Measurements from ENCODE around the gene RHD. TPM values are rescaled to one million over a fixed set of nuclear protein-coding genes. Genes with fewer than 3 reads are reported as not detected.
"Not testable (repeated sequence)": the region's sequence is repeated elsewhere in the genome, so short reads cannot be mapped to it uniquely, and the experiment has no call there.

Gene RHD
- total and polyA plus RNA-seq, 7 experiments from 2014 or later = 0.15 to 0.28 (median 0.27) TPM; not detected in 3

DNA sequence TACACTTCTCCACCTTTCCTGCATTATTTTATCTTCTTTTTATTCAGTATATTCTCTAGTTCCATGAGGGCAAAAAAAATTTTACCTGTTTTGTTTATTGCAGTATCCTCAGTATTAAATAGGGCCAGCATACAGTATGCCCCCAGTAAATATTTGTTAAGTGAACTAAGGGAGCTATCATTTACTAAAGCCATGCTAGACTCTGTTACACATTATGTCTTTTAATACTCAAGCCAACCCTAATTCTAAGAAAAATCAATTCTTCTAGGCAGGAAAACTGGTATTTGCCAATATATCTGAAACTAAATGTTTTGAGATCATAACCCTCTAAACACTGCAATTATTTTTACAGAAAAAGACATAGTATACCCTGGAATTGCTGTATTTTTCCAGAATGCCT, 84.1 kb downstream of the RHD start:
- H3K4me3 Mint-ChIP-seq = peak overlapping the region in 4 of 10 donors; percentile 16 to 72 (median 36)
- intact Hi-C loops (cut with micrococcal nuclease) = no loop called here
- peaks cover 17 to 47% (median 23%) of the 10 kb centered on the region in 7 donors for H3K4me1 Mint-ChIP-seq
- peak overlapping the region; percentile 1 to 93 (median 79) for H3K27ac Mint-ChIP-seq
- H3K27me3 ChIP-seq (ENCODE audit: control insufficient read depth in 2 of 2, insufficient read depth in 2 of 2, low read length in 2 of 2) = no peaks in the 10 kb centered on the region
- H3K4me3 ChIP-seq (ENCODE audit: low read length) = no peak overlapping the region
- ChIA-PET POLR2A (no interaction called here), CTCF (interaction anchor here (0.6 to 0.7 kb wide), 2 partner anchors 164 to 418 kb away, joined by 3 read pairs; no protein-coding TSS in a partner anchor)
- peaks cover 0 to 38% (median 22%) of the 10 kb centered on the region in 5 donors for H3K36me3 Mint-ChIP-seq
- no peak for DNase-seq
- H3K27ac ChIP-seq (ENCODE audit: low read depth, low read length) = peak overlapping the region; percentile 41
- H3K4me1 ChIP-seq (ENCODE audit: control insufficient read depth in 2 of 2, insufficient read depth in 2 of 2, low read length in 2 of 2) = peaks cover 6 to 13% of the 10 kb centered on the region in 2 donors
- H3K9me3 Mint-ChIP-seq = no peaks in the 10 kb centered on the region
- H3K9me3 ChIP-seq (ENCODE audit: control insufficient read depth in 2 of 3, low read length in 3 of 3) = no peaks in the 10 kb centered on the region
- H3K36me3 ChIP-seq (ENCODE audit: control insufficient read depth in 2 of 3, insufficient read depth in 3 of 3, low read length in 3 of 3) = peaks cover 5 to 78% (median 29%) of the 10 kb centered on the region in 3 experiments
- no peaks in the 10 kb centered on the region for H3K27me3 Mint-ChIP-seq
- no peak for ATAC-seq

GRCh38 chr1:25356848-25357247, 84.5 kb downstream of the RHD start:
- Mint-ChIP-seq H3K27me3 (no peaks in the 10 kb centered on the region), H3K9me3 (no peaks in the 10 kb centered on the region), H3K36me3 (peaks cover 2 to 36% (median 25%) of the 10 kb centered on the region in 5 donors), H3K4me3 (peak overlapping the region in 5 of 10 donors; percentile 28 to 70 (median 51)), H3K27ac (peak overlapping the region; percentile 46 to 94 (median 78)), H3K4me1 (peaks cover 17 to 48% (median 24%) of the 10 kb centered on the region in 7 donors)
- Histone ChIP-seq H3K9me3 (ENCODE audit: control insufficient read depth in 2 of 3, low read length in 3 of 3) (no peaks in the 10 kb centered on the region), H3K27ac (ENCODE audit: low read depth, low read length) (peak overlapping the region; percentile 56), H3K36me3 (ENCODE audit: control insufficient read depth in 2 of 3, insufficient read depth in 3 of 3, low read length in 3 of 3) (peaks cover 5 to 78% (median 29%) of the 10 kb centered on the region in 3 experiments), H3K4me1 (ENCODE audit: control insufficient read depth in 2 of 2, insufficient read depth in 2 of 2, low read length in 2 of 2) (peaks cover 6 to 13% of the 10 kb centered on the region in 2 donors), H3K4me3 (ENCODE audit: low read length) (no peak overlapping the region), H3K27me3 (ENCODE audit: control insufficient read depth in 2 of 2, insufficient read depth in 2 of 2, low read length in 2 of 2) (no peaks in the 10 kb centered on the region)
- DNase-seq (no peak), ATAC-seq (peak; percentile 22)
- ChIA-PET POLR2A (interaction anchor here (0.5 kb wide), 1 partner anchor 128 kb away, joined by 3 read pairs; no protein-coding TSS in a partner anchor), CTCF (interaction anchor here (0.6 to 0.7 kb wide), 2 partner anchors 164 to 418 kb away, joined by 3 read pairs; no protein-coding TSS in a partner anchor)
- intact Hi-C loops (cut with micrococcal nuclease) = no loop called here

- Mint-ChIP-seq H3K4me1 (peaks cover 11 to 33% (median 16%) of the 10 kb centered on the region in 7 donors), H3K9me3 (no peaks in the 10 kb centered on the region), H3K36me3 (peaks cover 4 to 29% (median 22%) of the 10 kb centered on the region in 5 donors), H3K27ac (peak overlapping the region in 6 of 9 donors; percentile 30 to 76 (median 62)), H3K27me3 (no peaks in the 10 kb centered on the region), H3K4me3 (no peak overlapping the region)
- intact Hi-C loops (cut with micrococcal nuclease) = no loop called here
- Histone ChIP-seq H3K36me3 (ENCODE audit: control insufficient read depth in 2 of 3, insufficient read depth in 3 of 3, low read length in 3 of 3) (peaks cover 3 to 50% (median 19%) of the 10 kb centered on the region in 3 experiments), H3K27ac (ENCODE audit: low read depth, low read length) (no peak overlapping the region), H3K27me3 (ENCODE audit: control insufficient read depth in 2 of 2, insufficient read depth in 2 of 2, low read length in 2 of 2) (no peaks in the 10 kb centered on the region), H3K4me1 (ENCODE audit: control insufficient read depth in 2 of 2, insufficient read depth in 2 of 2, low read length in 2 of 2) (peaks cover 5 to 6% of the 10 kb centered on the region in 2 donors), H3K4me3 (ENCODE audit: low read length) (no peak overlapping the region), H3K9me3 (ENCODE audit: control insufficient read depth in 2 of 3, low read length in 3 of 3) (no peaks in the 10 kb centered on the region)
- ChIA-PET POLR2A (interaction anchor here (0.8 kb wide), 1 partner anchor 343 kb away, joined by 3 read pairs; no protein-coding TSS in a partner anchor), CTCF (no interaction called here)
- no peak for DNase-seq
- ATAC-seq = no peak
Measured at GRCh38 chr1:25360596-25361581, 88.6 kb downstream of the RHD start.

DNA sequence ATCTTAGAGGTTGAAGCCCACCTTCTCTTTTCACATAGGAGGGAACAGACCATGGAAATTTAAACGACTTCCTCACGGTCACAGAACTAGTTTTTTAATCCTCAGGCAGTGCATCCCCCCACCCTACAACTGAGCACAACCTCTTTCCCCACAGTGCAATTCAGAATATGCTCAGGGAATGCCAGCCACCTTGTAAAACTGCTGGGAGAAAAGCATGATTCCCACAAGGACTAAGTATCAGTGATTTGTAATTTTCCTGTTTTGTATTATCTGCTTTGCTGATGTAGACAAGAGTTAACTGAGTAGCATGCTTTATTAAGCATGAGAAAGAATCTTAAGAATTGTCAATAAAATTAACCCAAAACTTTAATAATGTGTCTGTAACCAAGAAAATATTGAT, 89.6 kb downstream of the RHD start:
- no peaks in the 10 kb centered on the region for H3K27me3 ChIP-seq (ENCODE audit: control insufficient read depth in 2 of 2, insufficient read depth in 2 of 2, low read length in 2 of 2)
- DNase-seq = no peak
- ATAC-seq = no peak
- H3K36me3 ChIP-seq (ENCODE audit: control insufficient read depth in 2 of 3, insufficient read depth in 3 of 3, low read length in 3 of 3) = peaks cover 0 to 43% (median 11%) of the 10 kb centered on the region in 3 experiments
- peaks cover 6 to 25% (median 7%) of the 10 kb centered on the region in 7 donors for H3K4me1 Mint-ChIP-seq
- no peak overlapping the region for H3K4me3 ChIP-seq (ENCODE audit: low read length)
- no peak overlapping the region for H3K4me3 Mint-ChIP-seq
- H3K9me3 Mint-ChIP-seq = no peaks in the 10 kb centered on the region
- H3K36me3 Mint-ChIP-seq = peaks cover 4 to 24% (median 16%) of the 10 kb centered on the region in 5 donors
- no peaks in the 10 kb centered on the region for H3K27me3 Mint-ChIP-seq
- H3K4me1 ChIP-seq (ENCODE audit: control insufficient read depth in 2 of 2, insufficient read depth in 2 of 2, low read length in 2 of 2) = peaks cover 0 to 4% of the 10 kb centered on the region in 2 donors
- ChIA-PET CTCF (no interaction called here), POLR2A (no interaction called here)
- no peak overlapping the region for H3K27ac ChIP-seq (ENCODE audit: low read depth, low read length)
- no peaks in the 10 kb centered on the region for H3K9me3 ChIP-seq (ENCODE audit: control insufficient read depth in 2 of 3, low read length in 3 of 3)
- H3K27ac Mint-ChIP-seq = peak overlapping the region in 6 of 9 donors; percentile 54 to 76 (median 66)
- intact Hi-C loops (cut with micrococcal nuclease) = no loop called here

- CTCF ChIA-PET; H3K27ac ChIP-seq (ENCODE audit: low read depth, low read length); intact Hi-C loops (cut with micrococcal nuclease); POLR2A ChIA-PET; H3K4me3 ChIP-seq (ENCODE audit: low read length); H3K4me3 Mint-ChIP-seq; DNase-seq; H3K27me3 ChIP-seq (ENCODE audit: control insufficient read depth in 2 of 2, insufficient read depth in 2 of 2, low read length in 2 of 2); H3K9me3 Mint-ChIP-seq; H3K27me3 Mint-ChIP-seq; H3K9me3 ChIP-seq (ENCODE audit: control insufficient read depth in 2 of 3, low read length in 3 of 3); H3K4me1 ChIP-seq (ENCODE audit: control insufficient read depth in 2 of 2, insufficient read depth in 2 of 2, low read length in 2 of 2): not testable (repeated sequence)
- H3K36me3 ChIP-seq (ENCODE audit: control insufficient read depth in 2 of 3, insufficient read depth in 3 of 3, low read length in 3 of 3) = peaks cover 0 to 35% (median 11%) of the 10 kb centered on the region in 3 experiments
- peak overlapping the region in 1 of 9 donors; percentile 64 for H3K27ac Mint-ChIP-seq
- H3K36me3 Mint-ChIP-seq = peaks cover 4 to 16% (median 15%) of the 10 kb centered on the region in 5 donors
- peaks cover 0 to 16% (median 0%) of the 10 kb centered on the region in 7 donors for H3K4me1 Mint-ChIP-seq
- ATAC-seq = peak; percentile 94
Measured at GRCh38 chr1:25362634-25363559, 90.6 kb downstream of the RHD start.

- Histone ChIP-seq H3K4me3 (ENCODE audit: low read length) (no peak overlapping the region), H3K36me3 (ENCODE audit: control insufficient read depth in 2 of 3, insufficient read depth in 3 of 3, low read length in 3 of 3) (no peaks in the 10 kb centered on the region), H3K4me1 (ENCODE audit: control insufficient read depth in 2 of 2, insufficient read depth in 2 of 2, low read length in 2 of 2) (no peaks in the 10 kb centered on the region), H3K9me3 (ENCODE audit: control insufficient read depth in 2 of 3, low read length in 3 of 3) (no peaks in the 10 kb centered on the region), H3K27ac (ENCODE audit: low read depth, low read length) (no peak overlapping the region), H3K27me3 (ENCODE audit: control insufficient read depth in 2 of 2, insufficient read depth in 2 of 2, low read length in 2 of 2) (no peaks in the 10 kb centered on the region)
- no peak for ATAC-seq
- Mint-ChIP-seq H3K27me3 (peaks cover 0 to 3% (median 0%) of the 10 kb centered on the region in 5 donors), H3K4me3 (no peak overlapping the region), H3K9me3 (no peaks in the 10 kb centered on the region), H3K27ac (no peak overlapping the region), H3K36me3 (no peaks in the 10 kb centered on the region), H3K4me1 (no peaks in the 10 kb centered on the region)
- no peak for DNase-seq
- intact Hi-C loops (cut with micrococcal nuclease) = no loop called here
- ChIA-PET POLR2A (no interaction called here), CTCF (no interaction called here)
Measured at GRCh38 chr1:25369241-25369640, 96.9 kb downstream of the RHD start.

Measured in naive thymus-derived CD4-positive, alpha-beta T cell (primary cell).